GM12878 (cell line): Measurements from ENCODE around the gene AKAP13. TPM values are rescaled to one million over a fixed set of nuclear protein-coding genes. Genes with fewer than 3 reads are reported as not detected.

Source experiments
- ATAC-seq: fragments of 200-7000 bp; cut with Tn5 transposase; 3 replicates; pipeline ENCODE4 v1.9.1; 2020; ENCODE audit warnings: mild to moderate bottlenecking, moderate library complexity
- BruUV-seq: library from RNA; stranded (reverse); fragments of 400-500 nt; replicated peaks from 2 replicates; lab custom pipeline; 2021; lab: Mats Ljungman, UMichigan
- CTCF ChIA-PET: fragments of 300-600 bp; sonication (Branson Sonifier 250); formaldehyde crosslinking; extraction: SDS; loops from one replicate; lab custom pipeline; 2021; ENCODE audit warnings: inconsistent platforms; lab: Yijun Ruan, JAX
- POLR2A ChIA-PET: fragments of 350-600 bp; formaldehyde crosslinking; extraction: SDS; loops from one replicate; lab custom pipeline; 2021; ENCODE audit warnings: inconsistent platforms; lab: Charles Lee
- RAD21 ChIA-PET: fragments of 300-600 bp; sonication (Branson Sonifier 250); formaldehyde crosslinking; loops from one replicate; lab custom pipeline; 2023; ENCODE audit warnings: antibody characterized with exemption; ENCODE audit not compliant: unreplicated experiment; lab: Charles Lee
- SMC1A ChIA-PET: fragments of 300-600 bp; sonication (Branson Sonifier 250); formaldehyde crosslinking; loops from one replicate; lab custom pipeline; 2023; ENCODE audit not compliant: unreplicated experiment, uncharacterized antibody; lab: Charles Lee
- DNase-seq: peaks from one replicate; pipeline ENCODE4 v3.0.0-alpha.2; 2011; ENCODE audit warnings: low read depth, low spot score
- FAIRE-seq: peaks from 3 replicates; lab custom pipeline; 2011; peaks lifted over from hg19 to GRCh38; lab: Jason Lieb, UNC
- H2AFZ ChIP-seq: 2 replicates; pipeline ENCODE4 v1.6.0; 2011; ENCODE audit warnings: low read depth, low read length, control low read depth; ENCODE audit not compliant: control insufficient read depth
- H3K27ac ChIP-seq: 2 replicates; pipeline ENCODE4 v1.5.1; 2011; ENCODE audit warnings: control low read depth; ENCODE audit not compliant: control insufficient read depth, insufficient read depth
- H3K27me3 ChIP-seq, 2 experiments: replicated peaks in 1 of 2; 2 replicates each; pipeline versions ENCODE4 v1.6.0 to v1.6.1; 2011; ENCODE audit warnings: low read length in 1 of 2; ENCODE audit not compliant: control insufficient read depth in 2 of 2, insufficient read depth in 2 of 2
- H3K36me3 ChIP-seq, 2 experiments: 2 replicates each; pipeline ENCODE4 v1.5.1; 2011; ENCODE audit warnings: low read length in 1 of 2; ENCODE audit not compliant: control insufficient read depth in 2 of 2, insufficient read depth in 2 of 2
- H3K4me1 ChIP-seq: 2 replicates; pipeline ENCODE4 v1.6.1; 2011; ENCODE audit warnings: mild to moderate bottlenecking, low read length, moderate library complexity, mixed read lengths; ENCODE audit not compliant: control insufficient read depth, insufficient read depth
- H3K4me2 ChIP-seq: 2 replicates; pipeline ENCODE4 v1.6.0; 2011; ENCODE audit warnings: control low read depth; ENCODE audit not compliant: control insufficient read depth, insufficient read depth
- H3K4me3 ChIP-seq: fragments of 200-600 bp; sonication (generic); 2 replicates; pipeline ENCODE4 v1.5.1; 2016
- H3K79me2 ChIP-seq: 2 replicates; pipeline ENCODE4 v1.6.0; 2011; ENCODE audit warnings: low read length; ENCODE audit not compliant: control insufficient read depth, insufficient read depth
- H3K9ac ChIP-seq: 2 replicates; pipeline ENCODE4 v1.8.0; 2011; ENCODE audit warnings: low read length, control low read depth, mixed read lengths; ENCODE audit not compliant: control insufficient read depth, insufficient read depth
- H3K9me3 ChIP-seq: replicated peaks from 3 replicates; pipeline ENCODE4 v1.5.1; 2011; ENCODE audit warnings: mild to moderate bottlenecking, low read length; ENCODE audit not compliant: control insufficient read depth, insufficient read depth
- H4K20me1 ChIP-seq: 2 replicates; pipeline ENCODE4 v1.6.0; 2011; ENCODE audit not compliant: control insufficient read depth, insufficient read depth
- CREM ChIP-seq: IDR thresholded peaks from 2 replicates; pipeline ENCODE4 v1.6.1; 2014; ENCODE audit warnings: antibody characterized with exemption, low read depth
- EED ChIP-seq: sonication (generic); IDR thresholded peaks from 2 replicates; pipeline ENCODE4 v1.6.1; 2016; ENCODE audit warnings: antibody characterized with exemption, low read depth
- ETV6 ChIP-seq, 2 experiments: fragments of 450-650 bp in 1 of 2; IDR thresholded peaks in 1 of 2; conservative IDR thresholded peaks in 1 of 2; 2 replicates each; pipeline ENCODE4 v1.6.1; 2014; ENCODE audit warnings: antibody characterized with exemption in 1 of 2, borderline replicate concordance in 1 of 2, low read depth in 1 of 2, mild to moderate bottlenecking in 1 of 2, moderate library complexity in 1 of 2
- IKZF2 ChIP-seq, 2 experiments: fragments of 450-650 bp; IDR thresholded peaks; 2 replicates each; pipeline ENCODE4 v1.6.1; 2017; ENCODE audit warnings: mild to moderate bottlenecking in 2 of 2, moderate library complexity in 2 of 2
- JUNB ChIP-seq: IDR thresholded peaks from 2 replicates; pipeline ENCODE4 v1.6.1; 2016; ENCODE audit warnings: antibody characterized with exemption, mild to moderate bottlenecking
- NFYA ChIP-seq: IDR thresholded peaks from 2 replicates; pipeline ENCODE4 v1.6.1; 2011; ENCODE audit warnings: low read depth, mild to moderate bottlenecking, low read length, improper control_type of control experiment, borderline replicate concordance
- RCOR1 ChIP-seq: conservative IDR thresholded peaks from 2 replicates; pipeline ENCODE4 v1.6.1; 2012; ENCODE audit warnings: low read depth, low read length, improper control_type of control experiment
- RUNX3 ChIP-seq: IDR thresholded peaks from 2 replicates; pipeline ENCODE4 v1.6.1; 2012; ENCODE audit warnings: low read length, inconsistent platforms
- SMARCA5 ChIP-seq: fragments of 450-650 bp; IDR thresholded peaks from 2 replicates; pipeline ENCODE4 v1.6.1; 2017; ENCODE audit warnings: mild to moderate bottlenecking
- SPI1 ChIP-seq: IDR thresholded peaks from 2 replicates; pipeline ENCODE4 v1.6.1; 2011; ENCODE audit warnings: low read depth, mild to moderate bottlenecking, low read length, moderate library complexity, borderline replicate concordance; ENCODE audit not compliant: insufficient read depth
- WGBS: methylation state at CpG from one replicate; pipeline ENCODE4 v1.1.6; 2016; ENCODE audit warnings: low lambda C conversion rate; ENCODE audit not compliant: insufficient replicate concordance, insufficient coverage; ENCODE audit errors: missing lambda C conversion rate; 5-methylcytosine and 5-hydroxymethylcytosine counted together
- in situ Hi-C: fragments of 300-500 bp; cut with MboI; formaldehyde crosslinking; loops from 9 replicates; pipeline ENCODE4 v1.14.3; 2018; ENCODE audit warnings: mixed read lengths
- intact Hi-C: fragments of 100-400 bp; cut with micrococcal nuclease; formaldehyde crosslinking; loops from one replicate; pipeline ENCODE4 v1.14.2; 2022; ENCODE audit not compliant: unreplicated experiment
- polyA plus RNA-seq, 11 experiments: library from polyadenylated mRNA; depleted of rRNA in 4 of 11; unstranded in 6 of 11; stranded (reverse) in 5 of 11; fragments of >200 nt; fragmentation: Nextera tagmentation in 4 of 11; fragmentation: Illumina TruSeq in 1 of 11; extraction: Ambion mirVana in 4 of 11; extraction: Trizol in 1 of 11; gene quantifications; 1 replicate in 1 of 11; 2 replicates in 10 of 11; pipeline versions ENCODE4 v1.2.1 to v1.2.3, GENCODE V29; 2011 to 2016; ENCODE audit warnings: inconsistent platforms in 2 of 11, missing spikeins in 2 of 11, low read depth in 1 of 11
- total RNA-seq, 4 experiments: library from RNA; depleted of rRNA in 3 of 4; stranded (reverse); fragments of >200 nt in 3 of 4; fragmentation: Illumina TruSeq in 1 of 4; extraction: Trizol in 1 of 4; gene quantifications; 2 replicates each; pipeline versions ENCODE4 v1.2.1 to v1.2.3, GENCODE V29; 2013 to 2021
- TF ChIP-seq, protein P1 (sequence below): fragments of 450-650 bp; IDR thresholded peaks from 2 replicates; pipeline ENCODE4 v1.6.1; 2017; ENCODE audit warnings: antibody characterized with exemption, mild to moderate bottlenecking, moderate library complexity

Gene AKAP13
- total and polyA plus RNA-seq, 10 of the 15 experiments (the other 5 are each of a cell fraction or from before 2014, with no cell fraction given) = 14.4 to 74.9 (median 55.1) TPM

GRCh38 chr15:85623315-85624049 is 243.1 kb downstream of the AKAP13 start:
- no peak for DNase-seq
- in situ Hi-C loops (no loop called here), intact Hi-C loops (no loop called here)
- POLR2A ChIA-PET = interaction anchor here (1.3 to 2.0 kb wide), 2 partner anchors 18 to 63 kb away, joined by 3 to 7 read pairs; no protein-coding TSS in a partner anchor
- no peak overlapping the region for H3K4me3 ChIP-seq
- ATAC-seq = no peak; the same call in 2 of the 3 replicates
- 64% methylated on average over 5 of the region's 5 CpGs for WGBS
- no peaks in the 10 kb centered on the region for H3K9me3 ChIP-seq
- no peak overlapping the region for H2AFZ ChIP-seq
- SMC1A ChIA-PET = interaction anchor here (0.7 to 3.6 kb wide), 12 partner anchors 9 to 90 kb away, joined by 3 to 17 read pairs (median 5); no protein-coding TSS in a partner anchor
- CTCF ChIA-PET = interaction anchor here (0.7 to 1.3 kb wide), 4 partner anchors 22 to 216 kb away, joined by 3 to 5 read pairs (median 4); no protein-coding TSS in a partner anchor
- RAD21 ChIA-PET = interaction anchor here (0.9 to 2.9 kb wide), 5 partner anchors 10 to 87 kb away, joined by 3 to 7 read pairs (median 3); no protein-coding TSS in a partner anchor
- H3K4me2 ChIP-seq = 0 out of 2 replicates have a peak overlapping the region, but pooled peaks have one; percentile 22
- peaks cover 0 to 4% of the 10 kb centered on the region in 2 experiments; a peak in 1 of 4 replicates for H3K36me3 ChIP-seq
- no peak for FAIRE-seq
- H3K4me1 ChIP-seq = peaks cover 30% of the 10 kb centered on the region
- BruUV-seq = no TSS peak
- TF ChIP-seq JUNB = peak; percentile 22; the same call in 1 of the 2 replicates
- TF ChIP-seq RCOR1 = no peak
- TF ChIP-seq EED = peak; percentile 57
- TF ChIP-seq ETV6 (conservative IDR thresholded peaks at IDR 0.05 in 1 of 2, IDR thresholded peaks at IDR 0.05 in 1 of 2; ENCODE audit: borderline replicate concordance in 1 of 2, low read depth in 1 of 2) = no peak
- TF ChIP-seq NFYA = no peak
- peak; percentile 65 for TF ChIP-seq RUNX3
- TF ChIP-seq SPI1 = peak; percentile 62; the same call in 1 of the 2 replicates
- TF ChIP-seq, protein P1, sequence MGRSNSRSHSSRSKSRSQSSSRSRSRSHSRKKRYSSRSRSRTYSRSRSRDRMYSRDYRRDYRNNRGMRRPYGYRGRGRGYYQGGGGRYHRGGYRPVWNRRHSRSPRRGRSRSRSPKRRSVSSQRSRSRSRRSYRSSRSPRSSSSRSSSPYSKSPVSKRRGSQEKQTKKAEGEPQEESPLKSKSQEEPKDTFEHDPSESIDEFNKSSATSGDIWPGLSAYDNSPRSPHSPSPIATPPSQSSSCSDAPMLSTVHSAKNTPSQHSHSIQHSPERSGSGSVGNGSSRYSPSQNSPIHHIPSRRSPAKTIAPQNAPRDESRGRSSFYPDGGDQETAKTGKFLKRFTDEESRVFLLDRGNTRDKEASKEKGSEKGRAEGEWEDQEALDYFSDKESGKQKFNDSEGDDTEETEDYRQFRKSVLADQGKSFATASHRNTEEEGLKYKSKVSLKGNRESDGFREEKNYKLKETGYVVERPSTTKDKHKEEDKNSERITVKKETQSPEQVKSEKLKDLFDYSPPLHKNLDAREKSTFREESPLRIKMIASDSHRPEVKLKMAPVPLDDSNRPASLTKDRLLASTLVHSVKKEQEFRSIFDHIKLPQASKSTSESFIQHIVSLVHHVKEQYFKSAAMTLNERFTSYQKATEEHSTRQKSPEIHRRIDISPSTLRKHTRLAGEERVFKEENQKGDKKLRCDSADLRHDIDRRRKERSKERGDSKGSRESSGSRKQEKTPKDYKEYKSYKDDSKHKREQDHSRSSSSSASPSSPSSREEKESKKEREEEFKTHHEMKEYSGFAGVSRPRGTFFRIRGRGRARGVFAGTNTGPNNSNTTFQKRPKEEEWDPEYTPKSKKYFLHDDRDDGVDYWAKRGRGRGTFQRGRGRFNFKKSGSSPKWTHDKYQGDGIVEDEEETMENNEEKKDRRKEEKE = no peak
- peak; percentile 19 to 40; a peak in 1 of 4 replicates for TF ChIP-seq IKZF2 (IDR thresholded peaks at IDR 0.05)
- TF ChIP-seq SMARCA5 = no peak
- no peak for TF ChIP-seq CREM
- H4K20me1 ChIP-seq = no peaks in the 10 kb centered on the region
- peaks cover 10% of the 10 kb centered on the region for H3K79me2 ChIP-seq
- H3K9ac ChIP-seq = no peak overlapping the region
- no peaks in the 10 kb centered on the region for H3K27me3 ChIP-seq
- H3K27ac ChIP-seq = no peak overlapping the region
